Activated CD8-positive, alpha-beta memory T cell treated with anti-CD3 and anti-CD28 coated beads for 4 hours (primary cell): ENCODE measurements around the gene ZNF140.
A peak's percentile ranks its signal among the peaks of the same experiment; 100 is the strongest.

Experiments
- DNase-seq, 2 donors: peaks; one replicate each; pipeline ENCODE4 v3.0.0-alpha.2; 2020; ENCODE audit warnings: low read depth in 2 of 2

The ZNF140 gene

DNA sequence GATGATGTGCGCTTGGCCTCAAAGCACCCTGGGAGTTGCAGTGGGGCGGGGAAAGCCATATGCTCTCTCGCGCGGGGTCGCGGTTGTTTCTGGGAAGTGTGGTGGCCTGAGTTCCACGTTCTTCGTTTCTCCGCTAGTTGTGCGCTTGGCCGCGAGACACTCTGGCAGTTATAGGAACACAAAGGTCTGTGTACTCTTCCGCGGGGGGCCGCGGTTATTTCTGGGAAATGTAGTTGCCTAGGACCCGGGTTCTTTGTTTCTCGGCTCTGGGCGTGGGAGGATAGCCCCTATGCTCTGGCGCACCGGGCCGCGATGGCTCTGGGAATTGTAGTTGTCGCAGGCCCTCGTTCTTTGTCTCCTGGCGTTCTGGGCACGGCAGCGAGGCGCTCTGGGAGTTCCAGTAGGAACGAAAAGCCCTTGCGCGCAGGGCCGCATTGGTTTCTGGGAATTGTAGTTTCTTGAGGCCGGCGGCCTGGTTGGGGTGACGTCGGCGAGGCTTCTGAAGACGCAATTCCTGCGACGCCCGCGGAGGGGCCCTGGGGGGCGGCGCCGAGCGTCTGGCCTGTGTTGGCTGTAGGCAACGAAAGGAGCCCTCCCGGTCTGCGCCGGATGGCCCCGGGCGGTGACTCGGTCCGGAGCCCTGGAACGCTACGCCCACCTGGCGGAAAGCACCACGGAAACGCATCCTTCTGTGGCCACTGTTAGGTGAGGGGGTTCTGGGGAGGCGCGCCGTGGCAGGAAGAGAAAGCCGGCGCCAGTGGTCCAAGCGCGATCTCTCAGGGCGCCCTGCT is at the start of gene ZNF140:
ZNF140 (plus strand) TSS at position 556 of the 791 bp plus-strand sequence. CDS start 398 bp downstream, outside the sequence.
- DNase-seq = peak; percentile 89 to 93

DNA sequence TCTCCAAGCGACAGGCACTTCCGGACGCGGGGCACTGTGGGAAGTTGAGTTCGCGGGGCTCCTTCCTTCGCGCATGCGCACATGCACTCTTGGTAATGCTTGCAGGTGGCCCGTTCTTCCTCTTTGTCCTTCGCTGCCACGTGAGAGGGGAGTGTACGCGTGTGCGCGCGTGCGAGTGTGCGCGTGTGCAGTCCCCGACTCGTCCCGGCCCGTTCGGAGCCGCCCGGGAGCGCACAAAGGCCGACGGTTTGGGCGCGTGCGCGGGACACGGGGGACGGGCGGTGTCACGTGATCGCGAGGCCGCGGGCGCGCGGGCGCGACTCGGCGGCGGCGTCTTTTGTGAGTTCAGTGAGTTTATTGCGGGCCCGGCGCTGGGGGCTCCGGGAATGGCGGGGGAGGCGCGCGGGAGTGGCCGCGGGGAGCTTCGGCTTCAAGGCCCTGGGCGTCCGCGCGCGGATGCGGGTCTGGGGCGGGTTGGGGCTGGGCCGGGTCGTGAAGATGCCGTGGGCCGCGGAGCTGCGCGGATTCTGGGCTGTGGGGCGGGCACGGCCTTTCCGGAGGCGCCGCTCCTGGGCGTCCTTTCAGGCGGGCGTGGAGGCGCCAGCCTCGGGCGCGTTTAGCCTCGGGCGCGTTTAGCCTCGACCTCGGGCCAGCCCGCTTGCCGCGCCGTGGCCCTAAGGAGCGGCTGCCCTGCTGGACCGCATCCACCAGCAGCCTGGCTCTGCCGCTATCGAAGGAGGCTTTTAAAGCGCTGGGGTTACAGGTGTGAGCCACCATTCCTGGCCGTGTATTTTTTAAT is 43.3 kb upstream of the ZNF140 start, which contains the start of gene ZNF84:
ZNF84 (plus strand) TSS at position 303 of the 799 bp plus-strand sequence. CDS start 3,959 bp downstream, outside the sequence.
- DNase-seq = peak; percentile 92 to 98

DNA sequence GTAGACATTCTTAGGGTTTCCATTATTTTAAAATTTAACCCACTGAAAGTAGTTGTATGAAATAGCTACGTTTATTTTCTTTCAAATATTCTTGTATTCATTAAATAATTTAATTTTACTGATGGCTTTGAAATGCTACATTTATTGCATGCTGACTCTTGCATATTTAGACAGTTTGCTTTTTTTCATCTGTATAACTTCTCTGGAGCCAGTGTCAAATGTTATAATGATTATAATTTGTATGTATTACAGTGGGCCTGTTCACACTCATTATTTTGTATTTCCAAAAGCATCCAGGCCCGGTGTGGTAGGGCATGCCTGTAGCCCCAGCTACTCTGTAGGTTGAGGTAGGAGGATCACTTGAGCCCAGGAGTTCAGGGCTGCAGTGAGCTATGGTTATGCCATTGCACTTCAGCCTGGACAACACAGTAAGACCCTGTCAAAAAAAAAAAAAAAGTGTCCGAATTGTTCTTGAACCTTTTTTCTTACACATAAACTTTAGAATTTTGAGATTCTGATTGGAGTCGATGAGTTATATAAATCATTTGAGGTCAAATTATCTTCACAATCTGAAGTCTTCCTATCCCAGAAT is 42.5 kb upstream of the ZNF140 start:
- no peak for DNase-seq

DNA sequence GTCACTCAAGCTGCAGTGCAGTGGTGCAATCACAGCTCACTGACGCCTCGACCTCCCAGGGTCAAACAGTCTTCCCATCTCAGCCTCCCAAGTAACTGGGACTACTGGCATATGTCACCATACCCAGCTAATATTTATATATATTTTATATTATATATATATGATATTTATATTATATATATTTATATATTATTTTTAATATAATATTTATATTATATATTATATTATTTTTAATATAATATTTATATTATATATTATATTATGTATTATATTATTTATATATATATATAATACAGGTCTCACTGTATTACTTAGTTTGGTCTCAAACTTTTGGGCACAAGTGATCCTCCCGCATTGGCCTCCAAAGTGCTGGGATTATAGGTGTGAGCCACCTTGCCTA is 34.0 kb upstream of the ZNF140 start:
- no peak for DNase-seq

DNA sequence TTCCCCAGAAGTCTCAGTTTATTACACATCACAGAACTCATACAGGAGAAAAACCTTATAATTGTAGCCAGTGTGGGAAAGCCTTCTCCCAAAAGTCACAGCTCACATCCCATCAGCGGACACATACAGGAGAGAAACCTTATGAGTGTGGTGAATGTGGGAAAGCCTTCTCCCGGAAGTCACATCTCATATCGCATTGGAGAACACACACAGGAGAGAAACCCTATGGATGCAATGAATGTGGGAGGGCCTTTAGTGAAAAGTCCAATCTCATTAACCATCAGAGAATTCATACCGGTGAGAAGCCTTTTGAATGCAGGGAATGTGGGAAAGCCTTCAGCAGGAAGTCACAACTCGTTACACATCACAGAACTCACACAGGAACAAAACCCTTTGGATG is 23.3 kb upstream of the ZNF140 start:
- DNase-seq = no peak

DNA sequence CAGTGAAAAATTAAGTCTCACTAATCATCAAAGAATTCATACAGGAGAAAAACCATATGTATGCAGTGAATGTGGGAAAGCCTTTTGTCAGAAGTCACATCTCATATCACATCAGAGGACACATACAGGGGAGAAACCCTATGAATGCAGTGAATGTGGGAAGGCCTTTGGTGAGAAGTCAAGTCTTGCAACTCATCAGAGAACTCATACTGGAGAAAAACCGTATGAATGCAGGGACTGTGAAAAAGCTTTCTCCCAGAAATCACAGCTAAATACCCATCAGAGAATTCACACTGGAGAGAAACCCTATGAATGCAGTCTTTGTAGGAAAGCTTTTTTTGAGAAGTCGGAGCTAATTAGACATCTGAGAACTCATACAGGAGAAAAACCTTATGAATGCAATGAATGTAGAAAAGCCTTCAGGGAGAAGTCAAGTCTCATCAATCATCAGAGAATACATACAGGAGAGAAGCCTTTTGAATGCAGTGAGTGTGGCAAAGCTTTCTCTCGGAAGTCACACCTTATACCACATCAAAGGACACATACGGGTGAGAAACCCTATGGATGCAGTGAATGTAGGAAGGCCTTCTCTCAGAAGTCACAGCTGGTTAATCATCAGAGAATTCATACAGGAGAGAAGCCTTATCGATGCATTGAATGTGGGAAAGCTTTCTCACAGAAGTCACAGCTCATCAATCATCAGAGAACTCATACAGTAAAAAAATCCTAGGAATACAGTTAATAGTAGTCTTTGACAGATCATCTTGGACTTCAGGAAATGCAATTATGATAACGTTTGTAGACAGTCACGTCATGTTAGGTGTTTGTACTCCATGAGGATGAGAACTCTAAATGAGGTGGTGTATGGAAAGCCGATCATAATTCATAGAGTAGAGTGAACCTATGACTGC is 22.3 kb upstream of the ZNF140 start:
- DNase-seq = no peak

GRCh38 chr12:133061954-133062353 is 18.8 kb upstream of the ZNF140 start:
- DNase-seq = no peak

DNA sequence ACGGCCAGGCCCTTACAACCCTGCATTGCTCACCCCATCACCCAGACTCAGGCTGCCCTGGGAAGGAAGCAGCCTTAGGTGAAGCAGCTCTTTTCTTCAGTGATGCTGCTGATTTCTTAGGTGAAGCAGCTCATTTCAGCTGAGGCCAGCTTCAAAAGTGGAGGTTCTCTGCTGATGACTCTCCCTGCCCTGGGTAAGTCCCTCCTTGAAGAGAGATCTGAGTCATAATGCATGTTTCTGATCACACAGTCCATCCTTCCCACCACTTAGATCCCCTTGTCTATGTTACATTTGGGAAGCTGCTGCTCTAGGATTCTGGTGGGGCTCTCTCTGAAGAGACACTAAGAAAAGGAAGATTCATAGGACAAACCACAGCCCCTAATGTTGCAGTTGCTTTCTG is 17.2 kb upstream of the ZNF140 start:
- no peak for DNase-seq

GRCh38 chr12:133073836-133074235 is 6.9 kb upstream of the ZNF140 start:
- DNase-seq = no peak

- DNase-seq = peak; percentile 90 to 97
Observed at GRCh38 chr12:133080026-133080367, 726 bp upstream of the ZNF140 start.

DNA sequence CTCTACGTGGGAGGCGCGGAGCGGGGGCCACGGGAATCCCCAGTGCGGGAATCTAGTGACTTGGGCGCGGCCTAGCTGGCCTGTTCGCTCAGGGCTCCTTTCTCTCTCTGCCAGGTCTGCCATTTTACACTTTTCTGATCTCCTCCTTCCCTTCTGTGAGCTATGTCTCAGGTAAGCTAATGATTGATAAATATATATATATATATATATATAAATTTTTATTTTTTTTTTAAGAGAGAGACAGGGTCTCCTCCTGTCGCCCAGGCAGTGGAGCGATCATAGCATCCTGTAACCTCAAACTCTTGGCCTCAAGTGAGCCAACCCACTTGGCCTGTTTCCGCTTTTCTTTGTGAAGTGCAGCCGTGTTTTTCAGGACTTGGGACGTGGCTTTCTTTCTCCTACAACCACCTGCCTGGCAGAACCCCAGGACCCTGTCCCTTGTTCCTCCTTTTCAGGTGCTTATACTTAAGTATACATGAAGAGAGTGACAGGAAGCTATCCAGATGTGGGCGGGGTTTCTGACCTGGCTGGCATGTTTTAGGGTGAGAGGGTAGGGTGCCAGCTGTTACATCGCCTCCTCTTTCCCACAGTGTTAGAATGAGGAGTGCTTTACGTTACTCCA is 547 bp downstream of the ZNF140 start:
- no peak for DNase-seq

DNA sequence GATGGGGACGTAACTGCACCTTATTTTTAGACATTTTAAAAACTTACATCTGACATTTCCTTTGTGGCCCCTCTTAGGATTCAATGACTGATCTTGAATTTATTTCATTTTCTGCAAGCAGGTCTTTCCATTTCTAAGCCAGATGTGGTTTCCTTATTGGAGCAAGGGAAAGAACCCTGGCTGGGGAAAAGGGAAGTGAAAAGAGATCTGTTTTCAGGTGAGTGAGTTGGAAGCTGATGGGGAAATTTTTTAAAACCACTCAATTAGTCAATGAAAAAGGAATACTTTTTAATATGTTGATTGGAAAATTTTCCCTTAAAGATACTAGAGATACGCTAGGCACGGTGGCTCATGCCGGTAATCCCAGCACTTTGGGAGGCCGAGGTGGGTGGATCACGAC is 2.6 kb downstream of the ZNF140 start:
- no peak for DNase-seq

DNA sequence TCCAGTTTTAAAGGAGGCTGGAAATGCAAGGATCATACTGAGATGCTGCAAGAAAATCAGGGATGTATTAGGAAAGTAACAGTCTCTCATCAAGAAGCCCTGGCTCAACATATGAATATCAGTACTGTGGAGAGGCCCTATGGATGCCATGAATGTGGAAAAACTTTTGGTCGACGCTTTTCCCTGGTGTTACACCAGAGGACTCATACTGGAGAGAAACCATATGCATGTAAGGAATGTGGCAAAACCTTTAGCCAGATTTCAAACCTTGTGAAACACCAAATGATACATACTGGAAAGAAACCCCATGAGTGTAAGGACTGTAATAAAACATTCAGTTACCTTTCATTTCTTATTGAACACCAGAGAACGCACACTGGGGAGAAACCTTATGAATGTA is 24.9 kb downstream of the ZNF140 start:
- no peak for DNase-seq

GRCh38 chr12:133106253-133106652 is 25.5 kb downstream of the ZNF140 start:
- no peak for DNase-seq

DNA sequence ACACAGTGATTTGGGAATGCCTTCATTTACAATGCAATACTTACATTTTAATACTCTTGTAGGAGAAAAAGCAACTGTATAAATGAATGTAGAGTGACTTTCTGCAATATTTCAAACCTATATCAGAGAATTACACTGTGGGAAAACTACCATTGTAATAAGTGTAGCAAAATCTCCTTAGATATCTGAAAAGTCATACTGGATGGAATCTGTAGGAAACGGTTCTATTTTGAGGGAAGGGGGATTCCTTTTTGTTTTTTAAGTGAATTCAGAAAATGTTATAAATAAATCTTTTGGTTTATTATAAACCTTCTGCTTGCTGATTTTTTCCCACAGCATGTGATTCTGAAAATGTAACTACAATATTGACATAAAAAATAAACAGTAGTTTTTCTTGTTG is 26.4 kb downstream of the ZNF140 start:
- DNase-seq = no peak

DNA sequence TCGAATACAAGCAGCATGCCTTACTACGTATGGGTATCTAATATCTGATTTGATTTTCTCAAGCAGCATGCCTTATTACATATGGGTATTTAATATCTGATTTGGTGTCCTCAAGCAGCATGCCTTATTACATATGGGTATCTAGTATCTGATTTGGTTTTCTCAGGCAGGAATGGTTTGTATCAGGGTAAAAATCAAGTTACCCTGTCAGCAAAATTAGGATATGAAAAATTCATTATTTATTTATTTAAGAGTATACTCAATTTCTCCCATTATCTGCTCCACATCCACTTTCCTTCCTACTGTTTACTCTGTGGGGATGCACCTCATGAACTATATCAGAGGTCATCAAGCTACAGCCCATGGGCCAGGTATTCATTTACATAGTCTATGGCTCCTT is 27.4 kb downstream of the ZNF140 start:
- no peak for DNase-seq

GRCh38 chr12:133120385-133121191 is 39.9 kb downstream of the ZNF140 start:
- DNase-seq = no peak

DNA sequence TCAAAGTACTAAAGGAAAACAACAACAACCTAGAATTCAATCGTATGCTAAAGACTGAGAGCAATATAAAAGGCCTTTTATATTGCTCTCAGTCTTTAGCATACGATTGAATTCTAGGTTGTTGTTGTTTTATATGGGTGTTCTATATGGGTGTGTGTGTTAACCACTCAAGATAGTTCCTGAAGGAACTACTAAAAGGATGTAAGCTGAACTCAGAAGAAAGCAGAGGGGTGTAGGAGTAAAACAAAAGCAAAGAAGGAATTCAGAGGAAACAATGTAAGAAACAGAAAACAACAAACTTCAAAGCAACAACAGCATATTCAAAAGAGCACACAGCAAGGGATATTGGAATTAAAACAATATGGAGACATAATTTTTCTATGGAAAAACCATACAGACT is 44.0 kb downstream of the ZNF140 start:
- no peak for DNase-seq

- DNase-seq = no peak
Observed at GRCh38 chr12:133129368-133130037, 48.8 kb downstream of the ZNF140 start.
